Hematopoietic multipotent progenitor cell treated with erythropoietin and hydrocortisone succinate and interleukin-3 and kit ligand, for 4 days (in vitro differentiated cells): Measurements from ENCODE around the gene NMNAT2.
"Not testable (repeated sequence)": the region's sequence is repeated elsewhere in the genome, so short reads cannot be mapped to it uniquely, and the experiment has no call there.

ENCODE experiments used
- DNase-seq: peaks from one replicate; pipeline ENCODE4 v3.0.0-alpha.2; 2015

NMNAT2 gene

GRCh38 chr1:183417772-183418491 is at the start of gene NMNAT2:
Gene NMNAT2 (minus strand): TSS chr1:183418380. CDS start chr1:183418267, 113 bp downstream.
- DNase-seq = peak; percentile 13

DNA sequence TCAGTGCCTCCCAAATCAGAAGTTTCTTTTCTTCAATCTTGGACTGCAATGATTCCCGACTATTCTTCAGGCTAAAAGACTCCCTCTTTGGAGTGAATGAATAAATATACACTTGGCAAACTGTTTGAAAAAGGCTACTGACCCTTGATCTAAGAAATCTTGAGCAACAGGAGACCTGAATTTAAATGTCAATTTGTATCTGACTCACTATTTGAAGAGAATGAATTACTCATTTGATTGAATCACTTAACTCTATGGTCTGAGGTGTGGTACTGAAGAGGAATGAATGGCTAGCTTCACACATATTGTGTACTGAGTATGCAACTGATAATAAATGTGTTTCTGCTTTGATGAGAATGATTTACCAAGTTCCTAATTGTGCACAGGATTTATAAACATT is 49.5 kb upstream of the NMNAT2 start:
- no peak for DNase-seq

DNA sequence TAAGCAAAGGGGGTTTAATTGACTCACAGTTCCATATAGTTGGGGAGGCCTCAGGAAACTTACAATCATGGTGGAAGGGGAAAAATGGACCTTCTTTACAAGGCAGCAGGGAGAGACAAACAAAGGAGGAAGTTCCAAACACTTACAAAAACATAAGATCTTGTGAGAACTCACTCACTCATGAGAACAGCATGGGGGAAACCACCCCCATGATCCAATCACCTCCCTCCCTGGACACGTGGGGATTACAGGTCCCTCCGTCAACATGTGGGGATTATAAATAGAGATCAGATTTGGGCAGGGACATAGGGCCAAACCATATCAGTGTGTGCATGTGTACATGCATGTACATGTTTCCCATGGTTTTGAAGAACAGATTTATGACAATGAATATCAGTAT is 48.6 kb upstream of the NMNAT2 start:
- DNase-seq = no peak

GRCh38 chr1:183463566-183463965 is 45.4 kb upstream of the NMNAT2 start:
- DNase-seq = no peak

GRCh38 chr1:183461350-183461749 is 43.2 kb upstream of the NMNAT2 start:
- DNase-seq = peak; percentile 74

- DNase-seq = no peak
These were observed 42.4 kb upstream of the NMNAT2 start for GRCh38 chr1:183460596-183460995.

GRCh38 chr1:183457449-183457848 is 39.3 kb upstream of the NMNAT2 start:
- no peak for DNase-seq

GRCh38 chr1:183456826-183457225 is 38.6 kb upstream of the NMNAT2 start:
- DNase-seq = no peak

- DNase-seq = no peak
These were observed 36.2 kb upstream of the NMNAT2 start for GRCh38 chr1:183454377-183454776.

DNA sequence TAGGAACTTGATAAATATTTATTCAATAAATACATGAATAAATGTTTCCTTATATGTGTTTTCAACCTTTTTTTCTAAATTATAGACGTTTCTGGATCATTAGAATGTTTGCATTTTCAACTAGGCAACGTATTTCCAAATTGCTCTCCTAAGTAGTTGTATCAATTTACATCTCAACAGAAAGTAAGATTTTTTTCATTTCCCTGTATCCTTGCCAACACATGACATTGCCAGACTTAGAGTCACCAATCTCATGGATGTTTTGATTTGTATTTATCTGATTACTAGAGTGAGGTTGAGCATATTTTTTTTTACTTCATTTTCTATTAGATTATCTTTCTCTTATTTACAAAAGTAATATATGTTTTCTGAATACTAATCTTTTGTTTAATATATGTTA is 31.9 kb upstream of the NMNAT2 start:
- DNase-seq = no peak

GRCh38 chr1:183449223-183449770 is 31.1 kb upstream of the NMNAT2 start:
- DNase-seq = no peak

- DNase-seq = no peak
These were observed 26.1 kb upstream of the NMNAT2 start for GRCh38 chr1:183444243-183444642.

- no peak for DNase-seq
These were observed 25.3 kb upstream of the NMNAT2 start for GRCh38 chr1:183443466-183443865.

DNA sequence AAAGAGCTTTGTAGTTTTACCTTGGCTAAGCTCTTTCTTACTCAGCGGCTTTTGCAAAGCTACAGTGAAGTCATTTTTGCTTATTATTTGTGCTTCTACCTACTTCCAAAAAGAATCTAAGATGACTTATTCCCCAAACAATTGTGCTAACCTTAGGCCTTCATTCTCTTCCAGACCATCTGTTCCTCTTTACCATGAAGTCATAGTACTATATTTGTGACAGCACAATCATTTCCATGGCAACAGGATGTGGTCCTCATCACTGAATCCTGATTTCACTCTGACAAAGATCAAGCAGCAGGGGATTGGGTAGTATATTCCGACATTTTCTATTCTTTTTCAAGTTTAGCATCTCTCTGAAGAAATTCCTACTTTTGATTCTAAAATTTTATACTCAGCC is 24.8 kb upstream of the NMNAT2 start:
- no peak for DNase-seq

DNA sequence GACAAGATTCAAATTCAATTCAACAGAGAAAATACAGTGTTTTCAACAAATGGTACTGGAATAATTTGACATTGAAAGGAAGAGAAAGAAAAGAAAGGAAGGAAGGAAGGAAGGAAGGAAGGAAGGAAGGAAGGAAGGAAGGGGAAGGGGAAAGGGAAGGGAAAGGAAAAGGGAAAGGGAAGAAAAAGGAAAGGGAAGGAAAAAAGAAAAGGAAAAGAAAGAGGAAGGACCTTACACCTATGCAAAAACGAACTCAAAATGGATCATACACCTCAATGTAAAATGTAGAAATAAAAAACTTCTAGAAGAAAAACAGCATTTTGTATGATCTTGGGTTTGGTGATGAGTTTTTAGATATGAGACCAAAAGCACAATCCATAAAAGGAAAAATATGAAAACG is 19.9 kb upstream of the NMNAT2 start:
- DNase-seq = no peak

- DNase-seq = no peak
These were observed 17.3 kb upstream of the NMNAT2 start for GRCh38 chr1:183435497-183435896.

- DNase-seq = no peak
These were observed 15.5 kb upstream of the NMNAT2 start for GRCh38 chr1:183433703-183434102.

DNA sequence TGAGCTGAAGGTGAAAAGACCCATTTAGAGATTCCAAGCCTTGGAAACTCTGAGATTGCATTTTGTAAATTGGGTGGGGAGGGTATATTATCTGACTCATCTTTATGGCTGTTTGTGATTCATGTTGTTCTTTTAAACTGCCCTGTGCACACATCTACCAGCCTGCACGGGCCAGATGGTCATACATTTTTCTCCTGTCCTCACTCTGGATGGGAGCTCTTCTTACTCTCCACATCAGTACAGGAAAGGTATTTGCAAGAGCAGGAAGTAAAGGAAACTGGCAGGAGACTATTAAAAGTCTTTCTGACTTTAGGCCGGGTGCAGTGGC is 14.3 kb upstream of the NMNAT2 start:
- DNase-seq = no peak

DNA sequence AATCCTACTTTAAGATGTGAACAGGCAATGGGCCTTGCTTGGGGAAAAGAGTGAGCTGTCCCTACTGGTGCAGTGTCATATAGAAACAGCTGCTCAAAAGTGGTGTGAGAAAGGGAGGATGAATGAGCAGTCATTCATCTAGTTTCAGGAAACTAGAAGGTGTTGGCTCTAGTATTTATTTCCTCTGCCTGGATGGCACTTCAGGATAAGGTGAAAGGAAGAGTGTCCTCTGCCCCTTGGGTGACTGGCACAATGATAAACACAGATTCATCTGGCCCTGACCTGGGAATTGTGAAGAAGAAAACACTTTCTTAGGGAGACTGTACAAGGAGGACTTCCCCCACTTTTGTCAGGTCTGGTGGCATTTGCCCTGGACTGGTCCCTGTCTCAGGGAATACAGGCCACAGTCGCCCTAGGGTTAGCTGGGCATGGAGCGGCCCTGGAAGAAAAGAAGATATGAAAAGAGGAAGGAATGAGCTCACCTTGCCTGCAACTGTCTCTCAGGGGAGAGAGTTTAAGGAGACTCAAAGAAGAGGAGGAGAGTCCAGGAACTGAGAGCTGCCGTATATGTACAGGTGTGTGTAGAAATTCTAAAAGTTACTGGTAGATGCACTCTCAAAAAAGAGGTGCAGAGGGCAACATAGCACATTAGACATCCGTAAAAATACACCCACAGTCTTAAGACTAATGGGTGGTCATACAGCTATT is 13.8 kb upstream of the NMNAT2 start:
- no peak for DNase-seq

GRCh38 chr1:183427591-183427990 is 9.4 kb upstream of the NMNAT2 start:
- not testable (repeated sequence) for DNase-seq

DNA sequence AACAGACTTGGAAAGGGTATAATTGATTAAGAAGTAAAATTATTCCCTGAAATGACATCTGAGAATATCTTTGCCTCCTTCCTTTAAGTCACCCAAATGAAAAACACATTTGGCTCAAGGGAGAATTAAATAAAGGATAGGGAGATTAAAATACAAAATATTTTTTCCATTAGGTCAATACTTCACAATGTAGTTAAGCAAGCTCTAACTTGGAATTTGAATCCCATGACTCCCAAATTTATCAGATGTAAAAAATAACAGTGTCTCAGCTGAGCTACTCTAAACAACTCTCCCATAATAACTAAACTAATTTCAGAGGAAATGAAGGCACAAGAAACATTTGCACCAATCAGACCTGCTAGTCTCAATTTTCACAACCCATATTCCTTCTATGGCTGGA is 6.5 kb upstream of the NMNAT2 start:
- DNase-seq = no peak

- no peak for DNase-seq
These were observed 5.4 kb upstream of the NMNAT2 start for GRCh38 chr1:183423541-183423940.

DNA sequence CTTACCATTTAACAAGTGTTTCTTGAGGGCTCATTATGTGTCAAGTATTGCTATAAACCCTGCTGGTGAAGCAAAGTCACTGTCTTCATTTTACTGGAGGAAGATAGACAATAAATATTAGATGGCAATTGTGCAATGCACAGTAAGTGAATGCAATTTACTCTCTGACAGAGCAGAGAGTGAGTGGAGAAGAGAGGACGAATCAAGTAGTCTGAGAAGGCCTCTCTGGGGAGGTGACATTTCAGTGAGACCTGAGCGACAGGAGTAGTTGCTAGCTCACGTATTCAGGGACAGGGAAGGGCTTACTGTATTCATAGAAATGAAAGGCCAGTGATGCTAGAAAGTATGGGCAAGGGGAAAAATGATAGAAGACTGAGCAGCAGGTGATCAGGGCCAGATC is 1.2 kb upstream of the NMNAT2 start:
- no peak for DNase-seq

DNA sequence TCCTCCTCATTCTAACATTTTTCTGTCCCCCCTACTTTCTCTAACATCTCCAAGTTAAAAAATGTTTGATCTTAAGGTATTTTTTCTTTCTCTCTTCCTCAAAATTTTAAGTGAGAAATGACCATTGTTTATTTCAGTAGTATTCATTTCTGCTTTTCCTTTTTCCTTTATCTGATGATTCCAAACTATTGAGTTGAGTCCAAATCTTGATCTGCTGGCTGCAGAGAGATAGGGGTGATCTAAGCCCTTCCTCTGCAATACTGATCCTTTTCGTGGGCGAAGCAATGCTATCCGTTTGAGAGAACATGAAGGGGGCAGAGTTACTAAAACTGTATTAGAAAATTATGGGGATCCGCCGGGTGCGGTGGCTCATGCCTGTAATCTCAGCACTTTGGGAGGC is 516 bp upstream of the NMNAT2 start:
- DNase-seq = no peak
